KOPT-K1 (cell line): ENCODE data around the gene PDE2A.

ENCODE experiments used
- H3K27ac ChIP-seq: fragments of 200-600 bp; sonication (generic); 2 replicates; pipeline ENCODE4 v1.5.1; 2016; ENCODE audit warnings: antibody characterized with exemption, mild to moderate bottlenecking, low read depth, low read length; ENCODE audit not compliant: poor library complexity, severe bottlenecking
- H3K36me3 ChIP-seq: fragments of 200-600 bp; sonication (generic); 2 replicates; pipeline ENCODE4 v1.5.1; 2017; ENCODE audit warnings: antibody characterized with exemption, mild to moderate bottlenecking, low read length, moderate library complexity; ENCODE audit not compliant: insufficient read depth
- H3K9me3 ChIP-seq: fragments of 200-600 bp; sonication (generic); 2 replicates; pipeline ENCODE4 v1.5.1; 2017; ENCODE audit warnings: antibody characterized with exemption, low read length, mild to moderate bottlenecking; ENCODE audit not compliant: insufficient read depth, poor library complexity, severe bottlenecking

The PDE2A gene

DNA sequence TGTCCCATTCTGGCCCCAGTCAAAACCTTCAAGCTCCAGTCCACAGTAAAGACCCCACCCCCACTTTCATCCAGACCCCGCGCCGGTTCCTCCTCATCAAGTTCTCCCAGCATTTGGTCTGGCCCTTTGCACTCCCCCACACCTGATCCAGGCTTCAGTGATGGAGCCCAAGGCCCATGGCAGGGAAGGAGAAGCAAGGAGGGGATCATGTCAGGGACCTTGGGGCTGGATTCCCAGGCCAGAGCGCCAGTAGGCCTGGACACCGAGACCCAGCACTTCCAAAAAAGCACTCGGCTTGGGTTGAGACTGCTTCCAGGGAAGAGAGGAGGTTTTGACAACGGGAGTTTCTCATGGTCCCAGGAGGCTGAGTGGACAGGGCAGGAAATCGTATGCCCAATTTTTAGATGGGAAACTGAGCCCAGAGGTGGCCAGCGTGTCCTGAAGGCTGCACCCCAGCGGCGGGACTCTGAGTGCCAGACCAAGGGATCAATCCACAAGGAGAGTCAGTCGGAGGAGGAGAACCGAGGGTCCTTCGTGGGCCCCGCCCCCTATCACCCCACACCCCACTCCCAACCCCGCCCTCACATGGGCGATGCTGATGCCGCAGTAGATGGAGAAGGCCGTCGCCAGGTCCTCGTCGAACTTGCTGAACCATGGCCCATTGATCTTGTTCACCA is 90.5 kb downstream of the PDE2A start:
- H3K27ac ChIP-seq, result no peak overlapping the region
- H3K9me3 ChIP-seq, result no peaks in the 10 kb centered on the region
- H3K36me3 ChIP-seq, result no peaks in the 10 kb centered on the region

DNA sequence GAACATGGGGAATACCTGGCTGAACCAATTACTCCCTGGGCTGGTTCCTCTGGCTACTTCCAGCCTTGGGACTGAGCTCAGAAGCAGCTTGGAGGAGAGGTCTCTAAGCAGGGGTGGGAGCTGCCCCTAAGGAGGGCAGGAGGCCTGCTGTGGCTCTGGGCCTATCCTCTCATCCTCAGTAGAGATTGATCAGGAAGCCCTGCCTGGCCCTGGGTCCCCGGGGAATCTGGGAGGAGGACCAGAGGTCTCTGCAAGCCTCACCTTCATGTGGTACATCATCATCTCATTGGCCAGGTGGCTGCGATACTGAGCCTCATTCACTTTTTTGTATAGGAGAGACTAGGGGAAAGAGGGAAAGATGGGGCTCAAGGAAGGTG is 91.1 kb downstream of the PDE2A start:
- Histone ChIP-seq H3K9me3 (no peaks in the 10 kb centered on the region), H3K36me3 (no peaks in the 10 kb centered on the region), H3K27ac (no peak overlapping the region)

DNA sequence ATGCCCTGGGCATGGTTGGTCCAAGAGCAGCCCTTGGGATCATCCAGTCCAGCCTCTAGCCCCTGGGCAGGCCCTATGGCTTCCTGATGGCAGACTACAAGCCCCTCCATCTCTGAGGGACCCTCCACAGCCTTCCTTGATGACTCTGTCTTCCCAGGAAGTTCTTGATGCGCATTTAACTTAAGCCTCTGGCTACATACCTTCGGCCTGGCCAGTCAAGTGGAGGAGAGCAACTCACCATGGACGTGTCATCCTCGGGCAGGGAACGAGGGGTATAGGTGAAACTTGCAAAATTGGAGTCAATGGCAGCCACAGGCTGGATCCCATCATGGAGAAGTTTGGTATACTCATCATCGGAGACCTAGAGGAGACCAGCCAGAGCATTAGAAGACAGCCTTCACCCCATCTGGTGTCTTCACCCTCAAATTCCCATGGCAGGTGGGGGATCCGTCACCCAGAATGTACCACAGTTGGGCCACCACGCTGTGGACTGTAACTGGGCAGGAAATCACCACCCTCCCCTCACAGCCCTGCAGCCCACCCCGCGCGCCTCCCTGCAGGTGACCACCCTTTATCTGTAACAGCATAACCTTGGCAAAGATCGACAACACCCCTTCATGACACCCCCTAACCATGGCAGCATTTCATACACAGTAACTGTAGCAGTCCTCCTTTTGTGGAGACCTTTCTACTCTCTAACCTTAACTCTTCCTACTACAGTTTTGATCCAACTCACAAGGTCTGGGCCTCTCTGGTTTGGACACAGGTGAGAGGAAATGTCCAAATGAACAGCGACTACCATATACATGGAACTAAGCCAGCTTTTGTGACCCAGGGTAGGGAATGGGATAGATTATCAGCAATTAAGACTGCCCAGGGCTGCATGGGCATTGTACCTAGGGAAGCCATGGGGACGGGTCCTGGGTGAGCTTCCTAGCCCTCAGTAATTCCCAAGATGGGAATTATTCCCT is 91.7 kb downstream of the PDE2A start:
- H3K36me3 ChIP-seq, result no peaks in the 10 kb centered on the region
- H3K27ac ChIP-seq, result no peak overlapping the region
- no peaks in the 10 kb centered on the region for H3K9me3 ChIP-seq

GRCh38 chr11:72581067-72581466 is 93.2 kb downstream of the PDE2A start:
- Histone ChIP-seq H3K36me3 (no peaks in the 10 kb centered on the region), H3K27ac (no peak overlapping the region), H3K9me3 (no peaks in the 10 kb centered on the region)

DNA sequence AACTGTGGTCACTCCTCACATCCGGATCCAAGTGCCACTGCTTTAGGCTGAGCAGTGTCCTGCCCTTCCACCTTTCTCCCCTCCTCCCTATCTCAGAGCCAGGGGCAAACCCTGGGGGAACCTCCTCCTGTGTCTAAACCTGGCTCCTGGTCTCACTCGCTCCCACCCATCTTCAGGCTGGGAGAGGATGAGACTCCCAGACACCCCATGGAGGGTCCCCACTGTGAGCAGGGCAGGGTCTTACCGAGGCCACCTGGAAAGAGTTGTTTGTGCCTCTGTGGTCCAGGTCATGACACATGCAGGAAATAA is 93.6 kb downstream of the PDE2A start:
- H3K36me3 ChIP-seq, result no peaks in the 10 kb centered on the region
- H3K9me3 ChIP-seq, result no peaks in the 10 kb centered on the region
- no peak overlapping the region for H3K27ac ChIP-seq

DNA sequence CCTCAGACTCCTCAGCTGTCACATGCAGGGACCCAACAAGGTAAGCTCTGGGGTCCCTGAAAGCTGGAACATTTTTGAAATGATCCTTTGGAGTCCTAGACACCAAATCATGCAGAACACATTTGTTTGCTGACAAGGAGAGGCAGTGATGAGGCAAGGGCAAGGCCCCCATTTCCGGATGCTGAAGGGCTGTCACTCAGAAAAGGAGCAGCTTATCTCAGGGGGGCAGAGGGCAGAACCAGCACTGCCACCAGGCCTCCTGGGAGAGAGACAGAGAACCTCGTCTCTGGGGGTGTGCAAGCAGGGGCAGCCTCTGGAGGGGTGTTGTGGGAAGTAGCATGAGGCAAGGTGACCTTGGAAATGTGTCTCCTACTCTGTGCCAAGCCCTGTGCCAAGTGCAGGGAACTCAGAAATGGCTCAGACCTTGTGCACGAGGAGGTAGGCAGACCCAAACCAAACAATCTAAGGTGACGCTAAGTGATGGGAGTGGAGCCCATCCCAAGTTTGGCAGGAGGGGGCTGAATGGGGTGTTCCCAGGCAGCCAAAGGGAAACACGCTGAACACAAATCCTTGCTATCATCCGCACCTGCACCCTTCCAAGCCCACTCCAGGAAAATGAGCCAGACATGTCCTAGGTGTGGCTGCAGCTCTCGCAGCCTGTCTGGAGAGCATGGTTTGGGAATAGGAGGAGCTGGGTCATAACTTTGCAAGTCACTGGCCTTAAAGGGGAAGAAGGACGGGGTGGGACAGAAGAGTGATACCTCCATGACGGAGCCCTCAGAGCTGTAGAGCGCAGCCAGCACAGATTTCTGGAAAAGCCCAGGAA is 94.2 kb downstream of the PDE2A start:
- H3K36me3 ChIP-seq, result no peaks in the 10 kb centered on the region
- no peaks in the 10 kb centered on the region for H3K9me3 ChIP-seq
- no peak overlapping the region for H3K27ac ChIP-seq

DNA sequence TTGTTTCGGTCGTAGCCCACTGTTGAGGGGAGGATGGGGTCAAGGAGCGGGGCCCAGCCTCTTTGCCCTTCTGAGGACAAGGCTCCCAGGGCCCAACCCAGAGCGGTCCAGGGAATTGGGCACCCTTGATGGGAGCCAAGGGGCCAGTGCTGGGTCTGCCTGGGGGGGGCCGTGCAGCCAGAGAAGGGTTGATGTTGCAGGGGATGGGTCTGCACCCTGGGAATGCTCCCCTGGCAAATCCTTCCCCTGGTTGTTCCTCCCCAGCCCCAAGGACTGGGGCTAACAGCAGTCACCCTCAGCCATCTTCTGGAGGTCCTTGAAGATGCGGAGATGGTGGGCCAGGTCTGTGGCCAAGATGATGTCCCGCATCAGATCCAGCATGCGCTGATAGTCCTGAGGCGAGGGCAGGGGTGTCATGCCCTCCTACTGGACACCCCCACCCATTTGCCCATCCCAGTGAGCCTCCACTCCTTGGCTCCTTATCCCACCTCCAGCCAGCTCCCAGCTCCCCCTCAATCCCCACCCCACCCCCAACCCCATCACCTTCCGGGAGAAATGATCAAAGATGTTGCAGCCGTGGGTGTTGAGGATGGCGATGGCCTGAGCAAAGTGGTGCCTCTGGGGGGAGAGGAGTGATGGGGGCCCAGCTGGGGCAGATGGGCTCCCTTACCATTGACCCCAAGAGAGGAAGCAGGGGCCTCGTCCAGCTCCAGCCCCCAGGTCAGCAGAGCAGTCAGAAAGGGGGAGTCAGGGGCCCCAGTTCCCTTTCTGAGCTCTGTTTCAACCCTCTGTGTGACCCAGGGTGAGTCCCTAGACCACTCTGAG is 95.0 kb downstream of the PDE2A start:
- Histone ChIP-seq H3K36me3 (no peaks in the 10 kb centered on the region), H3K9me3 (no peaks in the 10 kb centered on the region), H3K27ac (no peak overlapping the region)

GRCh38 chr11:72578566-72578965 is 95.7 kb downstream of the PDE2A start:
- Histone ChIP-seq H3K9me3 (no peaks in the 10 kb centered on the region), H3K27ac (no peak overlapping the region), H3K36me3 (no peaks in the 10 kb centered on the region)

GRCh38 chr11:72578051-72578450 is 96.2 kb downstream of the PDE2A start:
- no peaks in the 10 kb centered on the region for H3K36me3 ChIP-seq
- no peak overlapping the region for H3K27ac ChIP-seq
- H3K9me3 ChIP-seq, result no peaks in the 10 kb centered on the region

DNA sequence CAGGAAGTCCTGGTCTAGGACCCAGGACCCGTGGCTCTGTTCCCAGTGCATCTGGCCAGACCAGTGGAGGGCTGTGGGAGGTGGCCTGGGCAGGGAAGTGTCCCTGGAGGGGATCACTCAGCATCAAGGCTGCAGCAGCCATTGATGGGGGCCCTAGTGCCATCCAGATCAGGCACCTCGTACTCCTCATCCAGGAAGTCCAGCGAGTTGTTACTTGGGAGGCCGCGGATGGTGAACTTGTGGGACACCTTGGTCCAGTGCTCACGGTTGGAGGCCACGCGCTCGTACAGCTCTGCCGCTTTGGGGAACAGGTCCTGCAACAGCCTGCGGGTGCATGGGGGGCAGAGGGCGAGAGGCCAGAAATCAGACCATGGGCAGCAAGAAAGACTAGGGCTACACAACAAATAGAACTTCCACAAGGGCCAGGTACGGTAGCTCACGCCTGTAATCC is 96.9 kb downstream of the PDE2A start:
- no peaks in the 10 kb centered on the region for H3K36me3 ChIP-seq
- H3K27ac ChIP-seq, result no peak overlapping the region

GRCh38 chr11:72576661-72577060 is 97.6 kb downstream of the PDE2A start:
- Histone ChIP-seq H3K9me3 (no peaks in the 10 kb centered on the region), H3K27ac (no peak overlapping the region), H3K36me3 (no peaks in the 10 kb centered on the region)

More for the DNA sequence above, 96.9 kb downstream of the PDE2A start:
- no peaks in the 10 kb centered on the region for H3K9me3 ChIP-seq

DNA sequence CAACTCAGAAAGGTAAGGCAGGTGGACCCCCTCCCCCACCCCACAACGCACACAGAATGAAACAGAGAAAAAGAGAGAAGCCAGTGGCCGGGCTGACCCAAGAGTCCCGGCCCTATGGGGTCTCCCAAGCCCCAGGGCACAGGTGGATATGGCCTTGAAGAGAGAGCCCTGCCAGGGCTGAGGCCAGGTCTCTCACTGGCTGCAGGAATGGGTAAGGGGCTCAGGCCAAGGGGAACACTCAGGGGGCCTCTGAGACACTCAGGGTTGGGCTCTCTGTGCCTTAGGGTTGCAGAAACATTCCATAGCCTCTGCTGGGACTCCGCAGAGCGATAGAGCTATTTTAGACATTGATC is 98.0 kb downstream of the PDE2A start:
- H3K27ac ChIP-seq, result no peak overlapping the region
- no peaks in the 10 kb centered on the region for H3K9me3 ChIP-seq
- no peaks in the 10 kb centered on the region for H3K36me3 ChIP-seq

GRCh38 chr11:72575533-72576242 is 98.5 kb downstream of the PDE2A start:
- H3K36me3 ChIP-seq, result no peaks in the 10 kb centered on the region
- H3K27ac ChIP-seq, result no peak overlapping the region
- no peaks in the 10 kb centered on the region for H3K9me3 ChIP-seq
